Measurements from ENCODE around the gene GRAMD1C.

The GRAMD1C gene

GRCh38 chr3:113873293-113873692 is 34.7 kb downstream of the GRAMD1C start:
- TF ChIP-seq TEAD4 (IDR thresholded peaks at IDR 0.05) (no peak), EGR1 (IDR thresholded peaks at IDR 0.05) (no peak), TCF12 (IDR thresholded peaks at IDR 0.05; ENCODE audit: low read depth) (no peak), CREB1 (IDR thresholded peaks at IDR 0.05; ENCODE audit: low read depth) (no peak), CEBPB (IDR thresholded peaks at IDR 0.05) (no peak), EP300 (IDR thresholded peaks at IDR 0.05; ENCODE audit: borderline replicate concordance) (no peak), NFIC (IDR thresholded peaks at IDR 0.05) (no peak), YY1 (IDR thresholded peaks at IDR 0.05; ENCODE audit: low read depth) (no peak), RAD21 (IDR thresholded peaks at IDR 0.05; ENCODE audit: low read depth) (no peak), TAF1 (IDR thresholded peaks at IDR 0.05; ENCODE audit: low read depth) (no peak), ZBTB7A (IDR thresholded peaks at IDR 0.05; ENCODE audit: low read depth) (no peak), FOXM1 (IDR thresholded peaks at IDR 0.05; ENCODE audit: borderline replicate concordance, low read depth) (no peak)
- TF ChIP-seq, protein P1, sequence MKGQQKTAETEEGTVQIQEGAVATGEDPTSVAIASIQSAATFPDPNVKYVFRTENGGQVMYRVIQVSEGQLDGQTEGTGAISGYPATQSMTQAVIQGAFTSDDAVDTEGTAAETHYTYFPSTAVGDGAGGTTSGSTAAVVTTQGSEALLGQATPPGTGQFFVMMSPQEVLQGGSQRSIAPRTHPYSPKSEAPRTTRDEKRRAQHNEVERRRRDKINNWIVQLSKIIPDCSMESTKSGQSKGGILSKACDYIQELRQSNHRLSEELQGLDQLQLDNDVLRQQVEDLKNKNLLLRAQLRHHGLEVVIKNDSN (IDR thresholded peaks at IDR 0.05) = no peak
- TF ChIP-seq, protein P2, sequence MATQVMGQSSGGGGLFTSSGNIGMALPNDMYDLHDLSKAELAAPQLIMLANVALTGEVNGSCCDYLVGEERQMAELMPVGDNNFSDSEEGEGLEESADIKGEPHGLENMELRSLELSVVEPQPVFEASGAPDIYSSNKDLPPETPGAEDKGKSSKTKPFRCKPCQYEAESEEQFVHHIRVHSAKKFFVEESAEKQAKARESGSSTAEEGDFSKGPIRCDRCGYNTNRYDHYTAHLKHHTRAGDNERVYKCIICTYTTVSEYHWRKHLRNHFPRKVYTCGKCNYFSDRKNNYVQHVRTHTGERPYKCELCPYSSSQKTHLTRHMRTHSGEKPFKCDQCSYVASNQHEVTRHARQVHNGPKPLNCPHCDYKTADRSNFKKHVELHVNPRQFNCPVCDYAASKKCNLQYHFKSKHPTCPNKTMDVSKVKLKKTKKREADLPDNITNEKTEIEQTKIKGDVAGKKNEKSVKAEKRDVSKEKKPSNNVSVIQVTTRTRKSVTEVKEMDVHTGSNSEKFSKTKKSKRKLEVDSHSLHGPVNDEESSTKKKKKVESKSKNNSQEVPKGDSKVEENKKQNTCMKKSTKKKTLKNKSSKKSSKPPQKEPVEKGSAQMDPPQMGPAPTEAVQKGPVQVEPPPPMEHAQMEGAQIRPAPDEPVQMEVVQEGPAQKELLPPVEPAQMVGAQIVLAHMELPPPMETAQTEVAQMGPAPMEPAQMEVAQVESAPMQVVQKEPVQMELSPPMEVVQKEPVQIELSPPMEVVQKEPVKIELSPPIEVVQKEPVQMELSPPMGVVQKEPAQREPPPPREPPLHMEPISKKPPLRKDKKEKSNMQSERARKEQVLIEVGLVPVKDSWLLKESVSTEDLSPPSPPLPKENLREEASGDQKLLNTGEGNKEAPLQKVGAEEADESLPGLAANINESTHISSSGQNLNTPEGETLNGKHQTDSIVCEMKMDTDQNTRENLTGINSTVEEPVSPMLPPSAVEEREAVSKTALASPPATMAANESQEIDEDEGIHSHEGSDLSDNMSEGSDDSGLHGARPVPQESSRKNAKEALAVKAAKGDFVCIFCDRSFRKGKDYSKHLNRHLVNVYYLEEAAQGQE (IDR thresholded peaks at IDR 0.05; ENCODE audit: low read depth) = no peak
- TF ChIP-seq, protein P3, sequence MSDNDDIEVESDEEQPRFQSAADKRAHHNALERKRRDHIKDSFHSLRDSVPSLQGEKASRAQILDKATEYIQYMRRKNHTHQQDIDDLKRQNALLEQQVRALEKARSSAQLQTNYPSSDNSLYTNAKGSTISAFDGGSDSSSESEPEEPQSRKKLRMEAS (IDR thresholded peaks at IDR 0.05) = no peak

GRCh38 chr3:113873814-113874526 is 35.4 kb downstream of the GRAMD1C start:
- TF ChIP-seq EP300 (IDR thresholded peaks at IDR 0.05; ENCODE audit: borderline replicate concordance) = no peak
- no peak for TF ChIP-seq NFIC (IDR thresholded peaks at IDR 0.05)
- no peak for TF ChIP-seq FOXM1 (IDR thresholded peaks at IDR 0.05; ENCODE audit: borderline replicate concordance, low read depth)
- no peak for TF ChIP-seq TCF12 (IDR thresholded peaks at IDR 0.05; ENCODE audit: low read depth)
- TF ChIP-seq CEBPB (IDR thresholded peaks at IDR 0.05) = no peak
- TF ChIP-seq RAD21 (IDR thresholded peaks at IDR 0.05; ENCODE audit: low read depth) = no peak
- TF ChIP-seq, protein P3 (IDR thresholded peaks at IDR 0.05) = no peak
- no peak for TF ChIP-seq ZBTB7A (IDR thresholded peaks at IDR 0.05; ENCODE audit: low read depth)
- TF ChIP-seq TAF1 (IDR thresholded peaks at IDR 0.05; ENCODE audit: low read depth) = no peak
- TF ChIP-seq, protein P2 (IDR thresholded peaks at IDR 0.05; ENCODE audit: low read depth) = no peak
- no peak for TF ChIP-seq TEAD4 (IDR thresholded peaks at IDR 0.05)
- no peak for TF ChIP-seq EGR1 (IDR thresholded peaks at IDR 0.05)
- TF ChIP-seq, protein P1 (IDR thresholded peaks at IDR 0.05) = no peak
- TF ChIP-seq YY1 (IDR thresholded peaks at IDR 0.05; ENCODE audit: low read depth) = no peak
- no peak for TF ChIP-seq CREB1 (IDR thresholded peaks at IDR 0.05; ENCODE audit: low read depth)

GRCh38 chr3:113878403-113878802 is 39.8 kb downstream of the GRAMD1C start:
- TF ChIP-seq CEBPB (IDR thresholded peaks at IDR 0.05) = no peak
- TF ChIP-seq CREB1 (IDR thresholded peaks at IDR 0.05; ENCODE audit: low read depth) = no peak
- TF ChIP-seq EGR1 (IDR thresholded peaks at IDR 0.05) = no peak
- TF ChIP-seq, protein P3 (IDR thresholded peaks at IDR 0.05) = no peak
- no peak for TF ChIP-seq ZBTB7A (IDR thresholded peaks at IDR 0.05; ENCODE audit: low read depth)

- no peak for TF ChIP-seq TCF12 (IDR thresholded peaks at IDR 0.05; ENCODE audit: low read depth)
- TF ChIP-seq, protein P1 (IDR thresholded peaks at IDR 0.05) = no peak
- TF ChIP-seq YY1 (IDR thresholded peaks at IDR 0.05; ENCODE audit: low read depth) = no peak
- TF ChIP-seq NFIC (IDR thresholded peaks at IDR 0.05) = no peak
- TF ChIP-seq EGR1 (IDR thresholded peaks at IDR 0.05) = no peak
- no peak for TF ChIP-seq CREB1 (IDR thresholded peaks at IDR 0.05; ENCODE audit: low read depth)
- TF ChIP-seq, protein P3 (IDR thresholded peaks at IDR 0.05) = no peak
Measured at GRCh38 chr3:113885050-113885449, 46.5 kb downstream of the GRAMD1C start.

Measured in Ishikawa (cell line).